ENCODE measurements around the gene ESYT2.

ESYT2 gene

DNA sequence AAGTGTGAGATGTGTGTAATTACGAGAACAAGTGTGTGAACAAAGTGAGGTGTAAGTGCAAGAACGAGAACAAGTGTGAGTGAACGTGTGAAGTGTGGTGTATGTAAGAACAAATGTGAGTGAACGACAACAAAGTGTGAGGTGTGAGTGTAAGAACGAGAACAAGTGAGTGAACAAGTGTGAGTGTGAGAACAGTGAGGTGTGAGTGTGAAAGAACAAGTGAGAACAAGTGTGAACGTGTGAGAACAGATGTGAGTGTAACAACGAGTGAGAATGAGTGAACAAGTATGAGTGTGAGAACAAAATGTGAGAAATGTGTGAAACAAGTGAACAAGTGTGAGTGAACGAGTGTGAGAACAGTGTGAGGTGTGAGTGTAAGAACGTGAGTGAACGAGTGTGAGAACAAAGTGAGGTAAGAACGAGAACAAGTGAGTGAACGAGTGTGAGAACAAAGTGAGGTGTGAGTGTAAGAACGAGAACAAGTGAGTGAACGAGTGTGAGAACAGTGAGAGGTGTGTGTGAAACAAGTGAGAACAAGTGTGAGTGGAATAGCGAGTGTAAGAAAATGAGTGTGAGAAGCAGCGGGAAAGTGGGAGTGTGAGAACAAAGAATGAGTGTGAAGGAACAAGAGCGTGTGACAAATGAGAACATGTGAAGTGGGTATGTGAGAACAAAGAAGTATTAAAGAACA lies 47.2 kb downstream of the ESYT2 start:
- TF ChIP-seq, protein P1, sequence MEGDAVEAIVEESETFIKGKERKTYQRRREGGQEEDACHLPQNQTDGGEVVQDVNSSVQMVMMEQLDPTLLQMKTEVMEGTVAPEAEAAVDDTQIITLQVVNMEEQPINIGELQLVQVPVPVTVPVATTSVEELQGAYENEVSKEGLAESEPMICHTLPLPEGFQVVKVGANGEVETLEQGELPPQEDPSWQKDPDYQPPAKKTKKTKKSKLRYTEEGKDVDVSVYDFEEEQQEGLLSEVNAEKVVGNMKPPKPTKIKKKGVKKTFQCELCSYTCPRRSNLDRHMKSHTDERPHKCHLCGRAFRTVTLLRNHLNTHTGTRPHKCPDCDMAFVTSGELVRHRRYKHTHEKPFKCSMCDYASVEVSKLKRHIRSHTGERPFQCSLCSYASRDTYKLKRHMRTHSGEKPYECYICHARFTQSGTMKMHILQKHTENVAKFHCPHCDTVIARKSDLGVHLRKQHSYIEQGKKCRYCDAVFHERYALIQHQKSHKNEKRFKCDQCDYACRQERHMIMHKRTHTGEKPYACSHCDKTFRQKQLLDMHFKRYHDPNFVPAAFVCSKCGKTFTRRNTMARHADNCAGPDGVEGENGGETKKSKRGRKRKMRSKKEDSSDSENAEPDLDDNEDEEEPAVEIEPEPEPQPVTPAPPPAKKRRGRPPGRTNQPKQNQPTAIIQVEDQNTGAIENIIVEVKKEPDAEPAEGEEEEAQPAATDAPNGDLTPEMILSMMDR (IDR thresholded peaks at IDR 0.05; ENCODE audit: extremely low read depth, insufficient read depth, missing control alignments), result no peak
- in situ Hi-C loops (cut with MboI; ENCODE audit: low pct_unique_long_range_greater_than_20kb, low sequenced_read_pairs, unreplicated experiment), result no loop called here

DNA sequence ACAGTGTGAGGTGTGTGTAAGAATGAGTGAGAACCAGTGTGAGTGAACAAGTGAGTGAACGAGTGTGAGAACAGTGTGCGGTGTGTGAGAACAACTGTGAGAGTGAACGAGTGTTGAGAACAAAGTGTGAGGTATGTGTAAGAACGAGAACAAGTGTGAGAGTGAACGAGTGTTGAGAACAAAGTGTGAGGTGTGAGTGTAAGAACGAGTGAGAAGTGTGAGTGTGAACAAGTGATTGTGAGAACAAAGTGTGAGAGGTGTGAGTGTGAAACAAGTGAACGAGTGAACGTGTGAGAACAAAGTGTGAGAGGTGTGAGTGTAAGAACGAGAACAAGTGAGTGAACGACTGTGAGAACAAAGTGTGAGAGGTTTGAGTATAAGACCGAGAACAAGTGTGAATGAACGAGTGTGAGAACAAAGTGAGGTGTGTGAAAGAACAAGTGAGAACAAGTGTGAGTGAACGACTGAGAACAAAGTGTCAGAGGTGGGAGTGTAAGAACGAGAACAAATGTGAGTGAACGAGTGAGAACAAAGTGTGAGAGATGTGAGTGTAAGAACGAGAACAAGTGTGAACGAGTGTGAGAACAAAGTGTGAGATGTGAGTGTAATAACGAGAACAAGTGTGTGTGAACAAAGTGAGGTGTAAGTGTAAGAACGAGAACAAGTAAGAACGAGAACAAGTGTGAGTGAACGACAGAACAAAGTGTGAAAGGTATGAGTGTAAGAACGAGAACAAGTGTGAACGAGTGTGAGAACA lies 47.9 kb downstream of the ESYT2 start:
- DNase-seq (ENCODE audit: low spot score), result no peak
- in situ Hi-C loops (cut with MboI; ENCODE audit: low pct_unique_long_range_greater_than_20kb, low sequenced_read_pairs, unreplicated experiment), result no loop called here
- TF ChIP-seq, protein P1 (IDR thresholded peaks at IDR 0.05; ENCODE audit: extremely low read depth, insufficient read depth, missing control alignments), result no peak

More for the DNA sequence above, 47.2 kb downstream of the ESYT2 start:
- no peak for DNase-seq (ENCODE audit: low spot score)

DNA sequence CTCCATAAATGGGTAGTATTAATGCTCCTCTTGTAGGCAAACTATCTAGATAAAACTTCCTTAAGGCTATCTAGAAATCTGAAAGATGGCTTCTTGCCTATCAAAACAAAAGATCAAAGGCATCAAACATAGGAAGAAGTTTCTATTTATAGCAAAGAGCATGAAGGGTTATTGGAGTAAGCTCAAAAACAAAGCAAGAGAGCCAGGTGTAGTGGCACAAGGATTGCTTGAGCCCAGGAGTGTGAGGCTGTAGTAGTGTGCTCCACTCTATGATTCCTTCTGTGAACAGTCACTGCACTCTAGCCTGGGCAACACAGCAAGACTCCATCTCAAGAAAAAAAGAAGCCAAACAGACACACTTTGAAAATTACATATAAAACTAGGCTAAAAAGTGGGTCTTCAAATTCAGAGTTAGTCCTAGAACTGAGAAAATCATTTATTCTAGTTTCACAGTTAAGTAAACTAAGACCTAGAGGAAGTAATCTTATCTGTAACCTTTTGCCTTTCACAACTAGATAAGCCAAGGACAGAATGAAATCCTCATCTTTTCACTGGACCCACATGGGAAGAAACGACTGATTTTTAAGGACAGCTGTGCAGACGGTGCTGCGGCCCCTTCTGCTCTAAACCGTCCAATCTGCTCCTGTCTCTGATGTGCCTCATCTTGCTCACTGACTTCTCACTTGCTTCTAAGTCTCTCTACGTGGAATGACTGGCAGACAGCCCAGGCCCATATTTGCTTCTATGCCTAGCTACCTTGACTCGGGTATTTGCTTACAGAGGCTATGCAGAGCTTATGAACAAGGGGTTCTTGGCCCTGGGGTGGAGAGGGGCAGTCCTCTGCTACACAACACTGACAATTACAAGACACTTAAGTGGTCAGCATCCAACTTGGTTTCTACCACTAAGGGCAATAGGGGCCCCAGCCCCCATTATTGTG lies 50.0 kb downstream of the ESYT2 start:
- DNase-seq (ENCODE audit: low spot score), result no peak
- in situ Hi-C loops (cut with MboI; ENCODE audit: low pct_unique_long_range_greater_than_20kb, low sequenced_read_pairs, unreplicated experiment), result no loop called here
- TF ChIP-seq, protein P1 (IDR thresholded peaks at IDR 0.05; ENCODE audit: extremely low read depth, insufficient read depth, missing control alignments), result no peak

DNA sequence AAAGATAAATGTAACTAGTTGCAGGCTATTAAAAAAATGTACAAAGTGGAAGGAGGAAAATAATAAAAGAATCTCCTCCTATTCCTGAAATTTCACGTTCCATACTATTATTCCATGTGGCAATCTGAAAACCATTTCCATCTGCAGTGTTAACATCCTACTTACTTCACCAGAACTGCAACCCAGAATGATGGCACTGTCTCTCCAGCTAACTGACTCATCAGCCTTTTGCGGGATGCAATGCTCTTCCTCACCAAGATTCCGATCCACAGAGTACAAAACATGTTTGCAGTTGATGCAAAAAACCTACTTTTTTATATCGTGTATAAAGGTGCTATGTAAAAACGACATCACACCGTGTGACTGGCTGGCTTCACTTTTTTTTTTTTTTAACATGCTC lies 50.8 kb downstream of the ESYT2 start:
- DNase-seq (ENCODE audit: low spot score), result no peak

DNA sequence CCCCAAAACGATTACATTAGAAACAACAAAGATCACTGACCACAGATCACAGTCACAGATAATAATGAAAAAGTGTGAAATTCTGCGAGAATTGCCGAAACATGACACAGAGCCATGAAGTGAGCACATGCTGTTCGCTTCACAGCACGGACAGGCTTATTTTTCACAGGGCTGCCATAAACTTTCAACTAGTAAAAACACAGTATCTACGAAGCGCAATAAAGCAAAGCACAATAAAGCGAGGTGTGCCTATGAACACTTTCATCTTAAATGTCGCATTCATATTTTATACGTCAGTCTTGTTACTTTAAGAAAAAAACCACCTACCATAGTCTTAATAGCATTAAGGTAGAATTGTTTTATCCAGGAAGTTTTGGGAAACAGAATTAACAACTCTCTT lies 51.5 kb downstream of the ESYT2 start:
- no peak for DNase-seq (ENCODE audit: low spot score)
- in situ Hi-C loops (cut with MboI; ENCODE audit: low pct_unique_long_range_greater_than_20kb, low sequenced_read_pairs, unreplicated experiment), result no loop called here
- TF ChIP-seq, protein P1 (IDR thresholded peaks at IDR 0.05; ENCODE audit: extremely low read depth, insufficient read depth, missing control alignments), result no peak

More for the DNA sequence above, 50.8 kb downstream of the ESYT2 start:
- TF ChIP-seq, protein P1 (IDR thresholded peaks at IDR 0.05; ENCODE audit: extremely low read depth, insufficient read depth, missing control alignments), result no peak
- in situ Hi-C loops (cut with MboI; ENCODE audit: low pct_unique_long_range_greater_than_20kb, low sequenced_read_pairs, unreplicated experiment), result no loop called here

DNA sequence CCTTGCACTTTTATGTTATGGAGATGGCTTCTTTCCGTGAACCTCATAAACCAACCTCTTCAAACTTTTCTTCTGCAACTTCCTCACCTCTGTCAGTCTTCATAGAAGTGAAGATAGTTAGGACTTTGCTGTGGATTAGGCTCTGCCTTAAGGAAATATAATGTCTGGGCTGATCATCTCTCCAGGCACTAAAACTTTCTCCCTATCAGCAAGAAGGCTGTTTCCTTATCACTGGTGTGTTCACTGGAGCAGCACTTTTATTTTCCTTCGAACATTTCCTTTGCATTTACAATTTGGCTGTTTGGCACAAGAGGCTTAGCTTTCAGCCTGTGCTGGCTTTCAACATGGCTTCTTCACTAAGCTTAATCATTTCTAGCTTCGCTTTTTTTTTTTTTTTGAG lies 52.8 kb downstream of the ESYT2 start:
- DNase-seq (ENCODE audit: low spot score), result no peak
- in situ Hi-C loops (cut with MboI; ENCODE audit: low pct_unique_long_range_greater_than_20kb, low sequenced_read_pairs, unreplicated experiment), result no loop called here
- TF ChIP-seq, protein P1 (IDR thresholded peaks at IDR 0.05; ENCODE audit: extremely low read depth, insufficient read depth, missing control alignments), result no peak
